ENCODE results near the gene UXS1. TPM values are rescaled to one million over a fixed set of nuclear protein-coding genes. Genes with fewer than 3 reads are reported as not detected.
A peak's percentile ranks its signal among the peaks of the same experiment; 100 is the strongest.

Gene UXS1
- total and polyA plus RNA-seq, 9 of the 15 experiments (the other 6 are each of a cell fraction or from before 2014, with no cell fraction given) = 5.8 to 25.8 (median 15.0) TPM

- Histone ChIP-seq H3K9ac (ENCODE audit: insufficient read depth in 1 of 2, low read depth in 2 of 2, low read length in 2 of 2) (peak overlapping the region in 1 of 2 experiments; percentile 41; a peak in 1 of 4 replicates), H3K4me2 (ENCODE audit: insufficient read depth, low read length) (no peak overlapping the region; the same call in 1 of the 2 replicates), H3K36me3 (ENCODE audit: control insufficient read depth, insufficient read depth, low read length) (peaks cover 5% of the 10 kb centered on the region), H2AFZ (ENCODE audit: low read depth, low read length) (no peak overlapping the region), H3K4me1 (replicated peaks in 1 of 2; ENCODE audit: control insufficient read depth in 2 of 2, insufficient read depth in 2 of 2, low read length in 2 of 2) (peaks cover 29 to 30% of the 10 kb centered on the region in 2 experiments; a peak in 4 of 5 replicates), H3K27ac (ENCODE audit: extremely low read depth, low read depth, low read length) (no peak overlapping the region), H3K9me1 (ENCODE audit: control insufficient read depth, insufficient read depth, low read length) (no peaks in the 10 kb centered on the region), H3K79me2 (ENCODE audit: control insufficient read depth, insufficient read depth, low read length) (peaks cover 85% of the 10 kb centered on the region), H3K9me3 (replicated peaks; ENCODE audit: control insufficient read depth, insufficient read depth, low read depth, low read length) (no peaks in the 10 kb centered on the region), H4K20me1 (replicated peaks; ENCODE audit: control insufficient read depth, insufficient read depth, low read length) (0 out of 2 replicates have a peak, but pooled peaks cover 3% of the 10 kb centered on the region), H3K27me3 (ENCODE audit: control insufficient read depth in 2 of 2, insufficient read depth in 2 of 2, low read length in 2 of 2) (no peaks in the 10 kb centered on the region), H3K4me3 (no peak overlapping the region)
- in situ Hi-C loops (cut with MboI) (no loop called here), intact Hi-C loops (cut with micrococcal nuclease) (loop anchor here (5.0 kb wide), 2 partner anchors 73 to 88 kb away; no protein-coding TSS in a partner anchor)
- no peak for FAIRE-seq
- POLR2A ChIA-PET = interaction anchor here (1.1 kb wide), 1 partner anchor 11 kb away, joined by 4 read pairs; no protein-coding TSS in a partner anchor
- 66% methylated on average over 5 of the region's 5 CpGs for WGBS (ENCODE audit: insufficient coverage, low coverage, missing lambda C conversion rate)
- CTCF ChIA-PET (ENCODE audit: low intra/inter-chr PET ratio) = no interaction called here
- ATAC-seq = no peak
- BruUV-seq (replicated peaks) = no TSS peak
- DNase-seq (ENCODE audit: extremely low read depth in 1 of 4, low spot score in 3 of 4) = no peak
- TF ChIP-seq ZNF316 (IDR thresholded peaks at IDR 0.05) (peak; percentile 25; the same call in 1 of the 2 replicates), HOXB6 (CRISPR knock-in tag; IDR thresholded peaks at IDR 0.05; ENCODE audit: borderline replicate concordance) (no peak), FOSL1 (tag; conservative IDR thresholded peaks at IDR 0.05) (peak; percentile 62; the same call in 1 of the 2 replicates), TCF3 (CRISPR knock-in tag; IDR thresholded peaks at IDR 0.05) (no peak), ZNF444 (CRISPR knock-in tag; IDR thresholded peaks at IDR 0.05) (no peak), ZKSCAN8 (CRISPR knock-in tag; IDR thresholded peaks at IDR 0.05) (no peak), SMARCA4 (IDR thresholded peaks at IDR 0.05) (peak; percentile 51), CHD2 (IDR thresholded peaks at IDR 0.05; ENCODE audit: low read depth, low read length) (no peak), ZBTB26 (CRISPR knock-in tag; IDR thresholded peaks at IDR 0.05) (no peak), NFE2 (IDR thresholded peaks at IDR 0.05; ENCODE audit: low read depth) (peak; percentile 60), E2F1 (CRISPR knock-in tag; IDR thresholded peaks at IDR 0.05) (no peak), ZBTB8A (IDR thresholded peaks at IDR 0.05; ENCODE audit: partially characterized antibody) (no peak), SLC30A9 (CRISPR knock-in tag; IDR thresholded peaks at IDR 0.05) (no peak), ZZZ3 (IDR thresholded peaks at IDR 0.05) (no peak), RBM17 (IDR thresholded peaks at IDR 0.05; ENCODE audit: borderline replicate concordance, low read depth, low read length) (no peak)
- TF ChIP-seq, protein P1, sequence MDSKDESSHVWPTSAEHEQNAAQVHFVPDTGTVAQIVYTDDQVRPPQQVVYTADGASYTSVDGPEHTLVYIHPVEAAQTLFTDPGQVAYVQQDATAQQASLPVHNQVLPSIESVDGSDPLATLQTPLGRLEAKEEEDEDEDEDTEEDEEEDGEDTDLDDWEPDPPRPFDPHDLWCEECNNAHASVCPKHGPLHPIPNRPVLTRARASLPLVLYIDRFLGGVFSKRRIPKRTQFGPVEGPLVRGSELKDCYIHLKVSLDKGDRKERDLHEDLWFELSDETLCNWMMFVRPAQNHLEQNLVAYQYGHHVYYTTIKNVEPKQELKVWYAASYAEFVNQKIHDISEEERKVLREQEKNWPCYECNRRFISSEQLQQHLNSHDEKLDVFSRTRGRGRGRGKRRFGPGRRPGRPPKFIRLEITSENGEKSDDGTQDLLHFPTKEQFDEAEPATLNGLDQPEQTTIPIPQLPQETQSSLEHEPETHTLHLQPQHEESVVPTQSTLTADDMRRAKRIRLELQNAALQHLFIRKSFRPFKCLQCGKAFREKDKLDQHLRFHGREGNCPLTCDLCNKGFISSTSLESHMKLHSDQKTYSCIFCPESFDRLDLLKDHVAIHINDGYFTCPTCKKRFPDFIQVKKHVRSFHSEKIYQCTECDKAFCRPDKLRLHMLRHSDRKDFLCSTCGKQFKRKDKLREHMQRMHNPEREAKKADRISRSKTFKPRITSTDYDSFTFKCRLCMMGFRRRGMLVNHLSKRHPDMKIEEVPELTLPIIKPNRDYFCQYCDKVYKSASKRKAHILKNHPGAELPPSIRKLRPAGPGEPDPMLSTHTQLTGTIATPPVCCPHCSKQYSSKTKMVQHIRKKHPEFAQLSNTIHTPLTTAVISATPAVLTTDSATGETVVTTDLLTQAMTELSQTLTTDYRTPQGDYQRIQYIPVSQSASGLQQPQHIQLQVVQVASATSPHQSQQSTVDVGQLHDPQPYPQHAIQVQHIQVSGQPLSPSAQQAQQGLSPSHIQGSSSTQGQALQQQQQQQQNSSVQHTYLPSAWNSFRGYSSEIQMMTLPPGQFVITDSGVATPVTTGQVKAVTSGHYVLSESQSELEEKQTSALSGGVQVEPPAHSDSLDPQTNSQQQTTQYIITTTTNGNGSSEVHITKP (IDR thresholded peaks at IDR 0.05; ENCODE audit: partially characterized antibody) = peak; percentile 75
- TF ChIP-seq, protein P2, sequence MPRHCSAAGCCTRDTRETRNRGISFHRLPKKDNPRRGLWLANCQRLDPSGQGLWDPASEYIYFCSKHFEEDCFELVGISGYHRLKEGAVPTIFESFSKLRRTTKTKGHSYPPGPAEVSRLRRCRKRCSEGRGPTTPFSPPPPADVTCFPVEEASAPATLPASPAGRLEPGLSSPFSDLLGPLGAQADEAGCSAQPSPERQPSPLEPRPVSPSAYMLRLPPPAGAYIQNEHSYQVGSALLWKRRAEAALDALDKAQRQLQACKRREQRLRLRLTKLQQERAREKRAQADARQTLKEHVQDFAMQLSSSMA (CRISPR knock-in tag; IDR thresholded peaks at IDR 0.05) = no peak
Measured at GRCh38 chr2:106189764-106190468, 4.2 kb downstream of the UXS1 start.

All from K562 (cell line).